Measurements from ENCODE around the gene TECPR1.
A peak's percentile ranks its signal among the peaks of the same experiment; 100 is the strongest.

Gene TECPR1

GRCh38 chr7:98286701-98287485 is 34.9 kb upstream of the TECPR1 start (continued):
- TF ChIP-seq ZNF121 (tag by site-specific recombination; IDR thresholded peaks at IDR 0.05), result no peak

GRCh38 chr7:98286093-98286539 is 34.1 kb upstream of the TECPR1 start:
- H3K27ac ChIP-seq (ENCODE audit: extremely low read depth, low read depth, low read length), result no peak overlapping the region
- no peak overlapping the region for H3K4me3 ChIP-seq (ENCODE audit: low read depth, low read length)
- peaks cover 0 to 49% of the 10 kb centered on the region in 2 experiments; a peak in 2 of 3 replicates for H3K36me3 ChIP-seq (ENCODE audit: control insufficient read depth in 2 of 2, insufficient read depth in 1 of 2, low read length in 2 of 2)
- POLR2A ChIA-PET, result no interaction called here
- H3K4me1 ChIP-seq (ENCODE audit: control insufficient read depth, insufficient read depth, low read length), result peaks cover 7% of the 10 kb centered on the region
- CTCF ChIA-PET, result no interaction called here
- TF ChIP-seq ZNF362 (tag by site-specific recombination; IDR thresholded peaks at IDR 0.05), result no peak
- TF ChIP-seq KLF1 (tag by site-specific recombination; IDR thresholded peaks at IDR 0.05), result peak; percentile 68
- no peaks in the 10 kb centered on the region for H3K9me3 ChIP-seq (ENCODE audit: control insufficient read depth, insufficient read depth, low read depth, low read length)

- CTCF ChIA-PET, result interaction anchor here (0.8 kb wide), 1 partner anchor 9 kb away, joined by 3 read pairs; no protein-coding TSS in a partner anchor
- peaks cover 12% of the 10 kb centered on the region for H3K4me1 ChIP-seq (ENCODE audit: control insufficient read depth, insufficient read depth, low read length)
- H3K27ac ChIP-seq (ENCODE audit: extremely low read depth, low read depth, low read length), result no peak overlapping the region
- no peak overlapping the region for H3K4me3 ChIP-seq (ENCODE audit: low read depth, low read length)
- H3K36me3 ChIP-seq (ENCODE audit: control insufficient read depth in 2 of 2, insufficient read depth in 1 of 2, low read length in 2 of 2), result peaks cover 0 to 42% of the 10 kb centered on the region in 2 experiments; a peak in 2 of 3 replicates
- TF ChIP-seq GLIS2 (tag by site-specific recombination; IDR thresholded peaks at IDR 0.05) (peak; percentile 33; the same call in 1 of the 2 replicates), PRDM1 (tag by site-specific recombination; IDR thresholded peaks at IDR 0.05) (peak; percentile 35; the same call in 1 of the 2 replicates), ZNF76 (tag by site-specific recombination; IDR thresholded peaks at IDR 0.05; ENCODE audit: borderline replicate concordance, low read depth) (no peak), GLIS1 (tag by site-specific recombination; IDR thresholded peaks at IDR 0.05) (peak; percentile 46)
- no peaks in the 10 kb centered on the region for H3K9me3 ChIP-seq (ENCODE audit: control insufficient read depth, insufficient read depth, low read depth, low read length)
- POLR2A ChIA-PET, result interaction anchor here (0.6 to 1.4 kb wide), 2 partner anchors 43 to 116 kb away, joined by 3 to 6 read pairs; partner anchors contain the start of gene BAIAP2L1
Observed at GRCh38 chr7:98285157-98286092, 33.4 kb upstream of the TECPR1 start.

- Histone ChIP-seq H3K4me1 (ENCODE audit: control insufficient read depth, insufficient read depth, low read length) (peaks cover 12% of the 10 kb centered on the region), H3K4me3 (ENCODE audit: low read depth, low read length) (no peak overlapping the region), H3K27ac (ENCODE audit: extremely low read depth, low read depth, low read length) (0 out of 2 replicates have a peak overlapping the region, but pooled peaks have one; percentile 5), H3K36me3 (ENCODE audit: control insufficient read depth in 2 of 2, insufficient read depth in 1 of 2, low read length in 2 of 2) (peaks cover 0 to 42% of the 10 kb centered on the region in 2 experiments; a peak in 2 of 3 replicates), H3K9me3 (ENCODE audit: control insufficient read depth, insufficient read depth, low read depth, low read length) (no peaks in the 10 kb centered on the region)
- CTCF ChIA-PET, result interaction anchor here (0.8 kb wide), 1 partner anchor 8 kb away, joined by 3 read pairs; no protein-coding TSS in a partner anchor
- TF ChIP-seq GLIS1 (tag by site-specific recombination; IDR thresholded peaks at IDR 0.05) (peak; percentile 90), KLF1 (tag by site-specific recombination; IDR thresholded peaks at IDR 0.05) (peak; percentile 51), PATZ1 (tag by site-specific recombination; IDR thresholded peaks at IDR 0.05) (peak; percentile 16; the same call in 1 of the 2 replicates), ZNF362 (tag by site-specific recombination; IDR thresholded peaks at IDR 0.05) (no peak), GLIS2 (tag by site-specific recombination; IDR thresholded peaks at IDR 0.05) (0 out of 2 replicates have a peak, but pooled peaks have one; percentile 11)
- POLR2A ChIA-PET, result interaction anchor here (1.4 kb wide), 1 partner anchor 117 kb away, joined by 3 read pairs; the partner anchor contains the start of gene BAIAP2L1
Observed at GRCh38 chr7:98284335-98285036, 32.5 kb upstream of the TECPR1 start.

Data from HEK293 (cell line).